DMS79 treated with DMSO at 0.1 percent for 48 hours (cell line): ENCODE results near the gene PITHD1.
A peak's percentile ranks its signal among the peaks of the same experiment; 100 is the strongest.
"Not testable (repeated sequence)": the region's sequence is repeated elsewhere in the genome, so short reads cannot be mapped to it uniquely, and the experiment has no call there.

Experiments used
- DNase-seq: peaks from one replicate; lab custom pipeline; 2025; lab: John Stamatoyannopoulos, UW

The PITHD1 gene

GRCh38 chr1:23799255-23799569 lies 21.0 kb downstream of the PITHD1 start:
- no peak for DNase-seq

GRCh38 chr1:23799570-23800399 lies 21.6 kb downstream of the PITHD1 start:
- DNase-seq: no peak

GRCh38 chr1:23800400-23801337 lies 22.5 kb downstream of the PITHD1 start, which contains the start of gene GALE:
TSS of gene GALE (minus strand) at chr1:23800754. CDS start at chr1:23799007, 1,747 bp downstream.
- peak; percentile 81 for DNase-seq

- peak; percentile 34 for DNase-seq
Measured at GRCh38 chr1:23801338-23801748, 23.1 kb downstream of the PITHD1 start.

- DNase-seq: no peak
Measured at GRCh38 chr1:23801876-23802275, 23.7 kb downstream of the PITHD1 start.

- not testable (repeated sequence) for DNase-seq
Measured at GRCh38 chr1:23802809-23803342, 24.7 kb downstream of the PITHD1 start.

GRCh38 chr1:23803674-23804073 lies 25.5 kb downstream of the PITHD1 start:
- DNase-seq: no peak

- no peak for DNase-seq
Measured at GRCh38 chr1:23804183-23804835, 26.1 kb downstream of the PITHD1 start.

GRCh38 chr1:23805025-23805424 lies 26.8 kb downstream of the PITHD1 start:
- DNase-seq: no peak

- DNase-seq: no peak
Measured at GRCh38 chr1:23806280-23806679, 28.1 kb downstream of the PITHD1 start.

- no peak for DNase-seq
Measured at GRCh38 chr1:23807453-23807852, 29.2 kb downstream of the PITHD1 start.

- DNase-seq: peak; percentile 27
Measured at GRCh38 chr1:23809751-23810171, 31.5 kb downstream of the PITHD1 start.

GRCh38 chr1:23810818-23811540 lies 32.8 kb downstream of the PITHD1 start:
- no peak for DNase-seq

- no peak for DNase-seq
Measured at GRCh38 chr1:23814016-23814415, 35.8 kb downstream of the PITHD1 start.

- DNase-seq: no peak
Measured at GRCh38 chr1:23816361-23816760, 38.1 kb downstream of the PITHD1 start.

- no peak for DNase-seq
Measured at GRCh38 chr1:23816906-23817305, 38.7 kb downstream of the PITHD1 start.

GRCh38 chr1:23817633-23818032 lies 39.4 kb downstream of the PITHD1 start:
- no peak for DNase-seq

- DNase-seq: no peak
Measured at GRCh38 chr1:23823767-23824166, 45.5 kb downstream of the PITHD1 start.

GRCh38 chr1:23824711-23825075 lies 46.5 kb downstream of the PITHD1 start:
- no peak for DNase-seq

- DNase-seq: peak; percentile 92
Measured at GRCh38 chr1:23825076-23825761, 47.0 kb downstream of the PITHD1 start, which contains the start of gene HMGCL. TSS of gene HMGCL (minus strand) at chr1:23825429. CDS start at chr1:23825415, 14 bp downstream.
